GM23338 (cell line): ENCODE measurements around the gene TSR1.

Experiments
- CREB1 ChIP-seq: fragments of 250-450 bp; sonication (Bioruptor Pico); IDR thresholded peaks from 2 replicates; pipeline ENCODE4 v1.5.0; 2020; ENCODE audit warnings: low read depth, mild to moderate bottlenecking, moderate library complexity
- EZH2 ChIP-seq: fragments of 200-600 bp; sonication (generic); IDR thresholded peaks from one replicate; pipeline ENCODE4 v1.8.0; 2017; ENCODE audit warnings: antibody characterized with exemption, mild to moderate bottlenecking, low read depth; ENCODE audit not compliant: unreplicated experiment
- EZH2phosphoT487 ChIP-seq: fragments of 200-600 bp; sonication (generic); IDR thresholded peaks from one replicate; pipeline ENCODE4 v1.8.1; 2018; ENCODE audit warnings: antibody characterized with exemption; ENCODE audit not compliant: unreplicated experiment
- JUNB ChIP-seq: IDR thresholded peaks from one replicate; pipeline ENCODE4 v1.6.1; 2016; ENCODE audit warnings: antibody characterized with exemption; ENCODE audit not compliant: unreplicated experiment
- POLR2AphosphoS5 ChIP-seq: IDR thresholded peaks from 2 replicates; pipeline ENCODE4 v1.6.1; 2016; ENCODE audit warnings: antibody characterized with exemption, low read depth
- STAT1 ChIP-seq: IDR thresholded peaks from one replicate; pipeline ENCODE4 v1.6.1; 2016; ENCODE audit warnings: antibody characterized with exemption; ENCODE audit not compliant: unreplicated experiment
- ZNF331 ChIP-seq: fragments of 250-450 bp; sonication (Bioruptor Pico); IDR thresholded peaks from 2 replicates; pipeline ENCODE4 v1.5.0; 2020; ENCODE audit warnings: low read depth, mild to moderate bottlenecking, moderate library complexity
- TF ChIP-seq, protein P1 (sequence below), 2 experiments: fragments of 200-600 bp in 1 of 2; sonication (generic) in 1 of 2; conservative IDR thresholded peaks; 2 replicates each; pipeline versions ENCODE4 v1.5.1 to v1.6.1; 2016 to 2017; ENCODE audit warnings: antibody characterized with exemption in 2 of 2, low read depth in 2 of 2, mild to moderate bottlenecking in 2 of 2, moderate library complexity in 1 of 2
- TF ChIP-seq, protein P2 (sequence below): IDR thresholded peaks from one replicate; pipeline ENCODE4 v1.6.1; 2018; ENCODE audit warnings: antibody characterized with exemption; ENCODE audit not compliant: unreplicated experiment

DNA sequence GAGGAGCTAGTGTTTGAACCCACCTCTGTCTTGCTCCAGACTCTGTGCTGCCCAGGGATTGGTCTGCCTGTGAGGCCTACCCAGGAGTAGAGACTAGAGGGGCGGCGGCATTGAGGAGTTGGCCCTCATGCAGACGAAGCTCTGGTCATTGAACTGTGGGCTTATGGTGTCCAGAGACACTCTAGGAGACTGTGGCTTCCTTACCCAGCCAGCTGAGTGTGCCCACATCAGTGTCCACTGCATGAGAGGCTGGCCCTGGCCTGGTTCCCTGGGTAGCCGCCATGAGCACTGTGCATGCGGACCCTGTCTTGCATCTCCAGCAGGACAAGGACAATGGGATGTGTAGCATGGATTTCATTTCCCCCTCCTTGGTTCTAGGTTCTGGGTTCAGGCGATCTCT lies 15.0 kb upstream of the TSR1 start:
- TF ChIP-seq POLR2AphosphoS5 (no peak), STAT1 (no peak), EZH2 (no peak), ZNF331 (no peak), EZH2phosphoT487 (no peak), JUNB (no peak), CREB1 (CRISPR knock-in tag) (no peak)
- TF ChIP-seq, protein P1, sequence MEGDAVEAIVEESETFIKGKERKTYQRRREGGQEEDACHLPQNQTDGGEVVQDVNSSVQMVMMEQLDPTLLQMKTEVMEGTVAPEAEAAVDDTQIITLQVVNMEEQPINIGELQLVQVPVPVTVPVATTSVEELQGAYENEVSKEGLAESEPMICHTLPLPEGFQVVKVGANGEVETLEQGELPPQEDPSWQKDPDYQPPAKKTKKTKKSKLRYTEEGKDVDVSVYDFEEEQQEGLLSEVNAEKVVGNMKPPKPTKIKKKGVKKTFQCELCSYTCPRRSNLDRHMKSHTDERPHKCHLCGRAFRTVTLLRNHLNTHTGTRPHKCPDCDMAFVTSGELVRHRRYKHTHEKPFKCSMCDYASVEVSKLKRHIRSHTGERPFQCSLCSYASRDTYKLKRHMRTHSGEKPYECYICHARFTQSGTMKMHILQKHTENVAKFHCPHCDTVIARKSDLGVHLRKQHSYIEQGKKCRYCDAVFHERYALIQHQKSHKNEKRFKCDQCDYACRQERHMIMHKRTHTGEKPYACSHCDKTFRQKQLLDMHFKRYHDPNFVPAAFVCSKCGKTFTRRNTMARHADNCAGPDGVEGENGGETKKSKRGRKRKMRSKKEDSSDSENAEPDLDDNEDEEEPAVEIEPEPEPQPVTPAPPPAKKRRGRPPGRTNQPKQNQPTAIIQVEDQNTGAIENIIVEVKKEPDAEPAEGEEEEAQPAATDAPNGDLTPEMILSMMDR (conservative IDR thresholded peaks at IDR 0.05; ENCODE audit: low read depth in 2 of 2), result no peak
- TF ChIP-seq, protein P2, sequence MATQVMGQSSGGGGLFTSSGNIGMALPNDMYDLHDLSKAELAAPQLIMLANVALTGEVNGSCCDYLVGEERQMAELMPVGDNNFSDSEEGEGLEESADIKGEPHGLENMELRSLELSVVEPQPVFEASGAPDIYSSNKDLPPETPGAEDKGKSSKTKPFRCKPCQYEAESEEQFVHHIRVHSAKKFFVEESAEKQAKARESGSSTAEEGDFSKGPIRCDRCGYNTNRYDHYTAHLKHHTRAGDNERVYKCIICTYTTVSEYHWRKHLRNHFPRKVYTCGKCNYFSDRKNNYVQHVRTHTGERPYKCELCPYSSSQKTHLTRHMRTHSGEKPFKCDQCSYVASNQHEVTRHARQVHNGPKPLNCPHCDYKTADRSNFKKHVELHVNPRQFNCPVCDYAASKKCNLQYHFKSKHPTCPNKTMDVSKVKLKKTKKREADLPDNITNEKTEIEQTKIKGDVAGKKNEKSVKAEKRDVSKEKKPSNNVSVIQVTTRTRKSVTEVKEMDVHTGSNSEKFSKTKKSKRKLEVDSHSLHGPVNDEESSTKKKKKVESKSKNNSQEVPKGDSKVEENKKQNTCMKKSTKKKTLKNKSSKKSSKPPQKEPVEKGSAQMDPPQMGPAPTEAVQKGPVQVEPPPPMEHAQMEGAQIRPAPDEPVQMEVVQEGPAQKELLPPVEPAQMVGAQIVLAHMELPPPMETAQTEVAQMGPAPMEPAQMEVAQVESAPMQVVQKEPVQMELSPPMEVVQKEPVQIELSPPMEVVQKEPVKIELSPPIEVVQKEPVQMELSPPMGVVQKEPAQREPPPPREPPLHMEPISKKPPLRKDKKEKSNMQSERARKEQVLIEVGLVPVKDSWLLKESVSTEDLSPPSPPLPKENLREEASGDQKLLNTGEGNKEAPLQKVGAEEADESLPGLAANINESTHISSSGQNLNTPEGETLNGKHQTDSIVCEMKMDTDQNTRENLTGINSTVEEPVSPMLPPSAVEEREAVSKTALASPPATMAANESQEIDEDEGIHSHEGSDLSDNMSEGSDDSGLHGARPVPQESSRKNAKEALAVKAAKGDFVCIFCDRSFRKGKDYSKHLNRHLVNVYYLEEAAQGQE, result no peak
